GM19468 (cell line): ENCODE data around the gene COMMD8.
A peak's percentile ranks its signal among the peaks of the same experiment; 100 is the strongest.

Source experiments
- ATAC-seq: cut with Tn5 transposase; IDR thresholded peaks from one replicate; pipeline ENCODE4 v1.9.1; 2021; ENCODE audit warnings: mild to moderate bottlenecking, moderate library complexity, moderate number of reproducible peaks; ENCODE audit not compliant: unreplicated experiment; ENCODE audit errors: extremely low read depth

COMMD8 gene

DNA sequence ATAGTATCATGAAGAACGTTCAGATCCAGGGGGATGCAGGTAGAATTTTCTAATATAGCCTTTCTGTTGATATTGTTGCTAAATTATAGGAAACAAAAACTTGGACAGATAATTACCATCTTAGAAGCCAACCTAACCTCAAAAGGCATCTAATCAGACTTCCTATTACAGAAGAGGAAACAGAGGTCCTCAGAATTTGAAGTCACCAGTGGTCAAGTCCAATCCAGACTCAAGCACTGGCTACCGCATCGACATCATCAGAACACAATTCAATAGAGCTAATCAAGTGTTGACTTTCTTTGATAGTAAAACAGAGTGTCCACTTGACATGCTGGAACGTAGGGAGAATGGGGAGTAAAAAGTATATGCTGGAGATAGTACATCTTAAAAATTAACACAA lies 11.3 kb upstream of the COMMD8 start:
- no peak for ATAC-seq

DNA sequence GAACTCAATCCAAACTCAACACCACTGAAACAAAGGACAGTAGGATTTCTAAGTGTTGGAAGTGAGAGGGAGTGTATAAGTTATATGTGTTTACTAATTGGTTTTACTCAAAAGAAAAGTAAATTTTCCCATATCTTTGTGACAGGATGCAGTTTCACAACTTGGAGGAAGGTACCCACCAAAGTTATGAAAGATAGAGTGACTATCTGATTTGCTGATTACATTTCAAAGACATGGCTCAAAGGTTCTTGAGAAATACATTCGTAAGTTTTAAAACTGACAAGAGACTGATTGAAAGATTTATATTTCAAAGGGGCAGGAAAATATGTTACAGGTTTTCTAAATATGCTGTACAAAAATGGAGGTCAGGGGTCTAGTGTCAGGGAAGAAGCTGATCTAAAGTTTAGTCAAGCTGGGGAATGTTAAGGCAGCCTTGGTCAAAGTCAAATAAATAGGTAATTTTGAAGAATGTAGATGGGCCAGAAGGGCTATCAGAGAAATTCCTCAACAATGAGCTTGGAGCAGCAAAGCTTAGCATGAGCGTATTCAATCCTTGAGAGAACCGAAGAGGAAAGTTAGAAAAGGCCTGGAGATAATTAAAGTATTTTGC lies 9.7 kb upstream of the COMMD8 start:
- ATAC-seq: no peak

DNA sequence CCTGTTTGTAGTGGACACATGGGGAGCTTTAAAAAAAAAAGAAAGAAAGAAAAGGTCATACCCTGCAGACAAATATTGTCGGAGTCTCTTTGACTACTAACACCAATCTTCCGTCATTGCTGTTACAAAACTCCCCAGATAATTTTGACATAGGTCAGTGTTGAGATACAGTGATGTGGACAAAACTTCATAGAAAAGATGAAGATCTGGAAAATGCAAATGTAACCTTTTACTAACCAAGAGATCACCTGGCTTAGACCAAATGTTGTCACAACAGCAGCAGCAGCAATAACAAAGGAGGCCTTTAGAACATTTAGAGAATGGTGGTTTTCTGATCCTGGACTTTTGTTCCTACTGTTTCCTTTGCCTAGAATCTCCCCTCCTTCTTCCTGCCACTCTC lies 8.1 kb upstream of the COMMD8 start:
- no peak for ATAC-seq

DNA sequence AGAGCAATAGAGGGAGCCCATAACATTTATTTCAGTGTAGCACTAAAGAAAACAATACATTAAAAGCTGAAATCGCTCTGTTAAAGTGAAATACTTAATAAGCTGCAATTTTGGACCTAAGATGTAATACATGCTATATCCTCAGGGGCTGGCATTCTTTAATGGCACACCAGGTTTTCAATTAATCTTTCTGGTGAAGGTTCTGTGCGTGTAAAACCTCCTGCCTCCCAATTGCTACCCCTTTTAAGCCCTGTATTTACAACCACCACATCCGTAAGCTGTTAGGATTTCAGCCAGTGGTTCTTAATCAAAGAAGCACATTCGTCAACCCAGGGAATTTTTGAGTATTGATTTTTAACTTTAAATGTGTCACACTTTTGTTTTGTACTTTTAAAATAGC lies 7.6 kb upstream of the COMMD8 start:
- ATAC-seq: no peak

DNA sequence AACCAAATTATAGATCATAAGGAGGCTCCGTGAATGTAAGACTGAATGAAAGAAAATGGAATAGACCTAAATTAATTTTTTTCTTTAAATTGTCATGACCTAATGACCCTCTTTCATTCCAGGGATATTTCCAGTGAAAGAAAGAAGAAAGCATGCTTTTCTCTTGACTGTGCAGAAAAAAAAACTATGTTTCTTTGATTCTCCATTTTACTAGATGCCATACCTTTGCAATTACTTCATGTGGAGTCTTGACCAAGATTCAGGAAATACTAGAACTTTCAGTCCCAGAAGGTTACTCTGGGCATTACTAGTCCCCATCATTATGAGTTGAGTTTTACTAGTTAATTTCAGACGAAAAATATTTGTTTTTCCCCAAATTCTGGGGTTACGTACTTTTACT lies 6.4 kb upstream of the COMMD8 start:
- ATAC-seq: no peak

DNA sequence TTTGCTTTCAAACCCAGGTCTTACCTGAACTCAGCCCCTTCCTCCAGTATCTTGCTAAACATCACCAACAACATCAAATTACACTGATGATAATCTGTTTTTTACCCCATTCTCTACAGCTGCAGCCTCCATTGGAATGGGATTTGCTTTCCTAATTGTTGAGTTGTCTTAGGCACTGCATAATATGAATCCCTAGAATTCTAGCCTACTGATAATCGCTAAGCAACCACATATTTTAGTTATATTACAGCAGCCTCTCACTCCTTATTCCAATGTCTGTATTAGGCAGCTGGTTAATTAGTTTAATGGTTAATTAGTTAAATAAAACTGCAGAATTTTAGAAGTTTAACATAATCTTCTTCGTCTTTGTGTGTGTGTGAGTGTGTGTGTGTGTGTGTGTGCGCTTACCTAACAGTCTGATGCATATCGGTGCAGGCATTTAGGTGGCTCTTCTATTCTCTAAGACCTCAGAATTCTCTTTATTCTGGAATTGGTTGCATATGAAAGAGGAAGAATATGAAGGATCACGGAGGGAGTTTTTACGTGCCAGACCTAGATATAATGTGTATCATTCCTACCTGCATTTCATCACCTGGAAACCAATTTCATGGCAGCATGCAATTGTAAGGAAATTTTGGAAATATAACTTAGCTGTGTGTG lies 5.3 kb upstream of the COMMD8 start:
- no peak for ATAC-seq

DNA sequence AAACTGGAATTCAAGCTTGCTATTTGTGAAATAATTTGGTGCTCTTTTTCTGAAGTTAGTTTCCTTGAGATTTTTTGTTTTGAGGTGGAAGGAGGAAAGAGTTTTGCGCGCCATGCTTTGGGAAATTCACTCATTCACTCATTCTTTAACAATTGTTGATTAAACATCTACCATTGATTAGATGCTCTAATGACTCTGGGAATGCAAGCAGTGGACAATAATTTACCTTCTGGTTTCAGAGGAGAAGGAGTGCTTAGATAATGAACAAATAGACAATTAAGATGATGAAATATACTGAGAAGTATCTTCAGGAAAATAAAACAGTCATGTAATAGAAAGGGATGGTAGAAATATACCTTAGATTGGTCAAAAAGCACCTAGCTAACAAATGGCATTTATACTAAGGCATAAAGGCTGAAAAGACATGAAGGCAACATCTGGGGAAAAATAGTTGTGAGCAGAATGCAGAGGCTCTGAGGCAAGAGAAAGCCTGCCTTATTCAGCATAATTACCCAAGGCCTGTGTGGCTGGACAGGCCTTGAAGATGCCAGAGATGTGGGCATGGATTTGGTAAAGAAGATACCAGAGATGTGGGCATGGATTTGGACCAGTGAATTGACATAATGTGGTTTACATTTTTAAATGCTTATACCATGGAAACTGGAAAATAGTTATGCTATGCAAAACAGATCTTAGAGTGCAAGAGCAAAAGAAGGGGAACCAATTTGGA lies 2.7 kb upstream of the COMMD8 start:
- no peak for ATAC-seq

DNA sequence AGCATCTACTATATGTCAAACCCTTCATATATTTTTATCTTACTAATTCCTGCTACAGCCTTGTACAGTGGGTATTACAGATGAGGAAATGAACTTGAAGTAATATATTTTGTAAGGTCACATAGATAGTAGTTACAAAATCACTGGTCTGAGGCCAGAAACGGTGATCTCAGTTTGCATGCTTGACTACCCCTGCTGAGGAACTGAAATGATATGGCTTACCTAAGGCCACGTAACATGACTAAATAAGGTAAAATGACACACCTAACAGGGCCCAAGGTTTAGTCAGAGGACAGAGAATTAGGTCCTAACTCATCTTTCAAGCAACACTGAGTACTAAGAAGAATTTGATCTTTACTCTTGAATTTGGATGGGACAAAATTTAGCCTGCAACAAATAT lies 1.5 kb upstream of the COMMD8 start:
- ATAC-seq: no peak

DNA sequence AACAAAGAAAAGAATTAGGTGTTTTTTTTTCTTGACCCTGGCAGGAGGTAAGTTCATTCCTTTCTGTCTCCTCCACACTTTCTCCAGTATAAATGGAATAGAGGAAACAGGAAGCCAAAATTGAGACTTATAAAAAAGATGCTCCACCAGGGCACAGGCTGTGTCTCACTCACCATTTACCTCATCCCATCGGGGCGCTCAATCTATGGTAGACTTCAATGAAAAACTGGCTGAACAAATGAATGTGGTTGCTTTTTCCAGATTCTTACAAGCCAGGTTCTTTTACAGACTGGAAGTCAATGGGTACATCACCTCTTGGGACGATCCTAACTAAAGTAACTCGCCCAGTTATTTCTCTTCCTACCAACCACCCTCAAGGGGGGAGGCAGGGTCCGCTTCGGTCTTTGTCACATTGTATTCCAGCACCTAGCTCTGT lies 685 bp downstream of the COMMD8 start:
- no peak for ATAC-seq

DNA sequence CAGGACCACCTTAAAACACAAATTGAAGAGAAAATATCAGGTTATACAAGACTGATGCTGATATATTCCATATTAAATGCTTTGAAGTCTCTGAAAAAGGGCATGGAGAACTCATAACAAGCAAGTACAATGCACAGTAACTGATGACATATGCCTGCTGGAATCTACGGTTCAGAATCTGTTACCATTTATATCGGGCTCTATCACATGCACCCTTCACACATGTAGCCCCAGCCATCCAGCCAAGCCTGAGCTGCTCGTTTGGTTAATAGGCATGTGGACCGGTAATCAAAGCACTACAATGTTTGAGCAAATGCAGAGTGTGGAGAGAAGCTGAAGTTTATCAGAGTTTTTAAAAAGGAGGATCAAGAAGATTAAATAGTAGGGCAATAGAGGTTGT lies 11.8 kb downstream of the COMMD8 start:
- ATAC-seq: no peak

DNA sequence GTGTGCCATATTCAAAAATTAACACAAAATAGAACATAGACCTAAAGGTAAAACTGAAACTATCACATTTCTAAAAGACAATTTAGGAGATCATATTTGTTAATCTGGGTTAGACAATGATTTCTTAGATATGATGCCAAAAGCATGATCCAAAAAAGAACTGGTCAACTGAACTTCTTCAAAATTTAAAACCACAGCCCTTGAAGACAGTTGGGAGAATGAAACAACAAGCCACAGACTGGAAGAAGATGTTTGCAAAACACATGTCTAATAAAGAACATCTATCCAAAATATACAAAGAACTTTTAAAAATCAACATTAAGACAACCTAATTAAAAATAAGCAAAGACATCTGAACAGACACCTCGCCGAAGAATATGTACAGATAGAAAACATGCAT lies 19.5 kb downstream of the COMMD8 start:
- no peak for ATAC-seq

DNA sequence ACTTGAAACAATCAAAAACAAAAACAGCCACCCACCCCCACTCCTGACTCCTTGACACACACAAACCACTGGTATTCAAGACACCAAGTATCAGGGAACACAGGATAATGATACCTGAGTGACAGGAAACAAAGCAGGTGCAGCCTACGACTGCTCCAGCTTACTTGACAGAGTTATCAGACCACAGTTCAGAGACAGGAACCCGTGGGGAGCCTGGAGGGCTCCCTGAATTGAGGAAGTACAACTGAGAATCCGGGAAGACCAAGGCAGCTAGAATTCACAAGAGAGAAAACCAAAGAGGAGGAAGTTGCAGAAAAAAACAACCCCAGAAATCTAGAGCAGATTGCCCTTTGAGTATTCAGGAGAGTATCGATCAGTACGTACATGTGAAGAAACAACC lies 20.5 kb downstream of the COMMD8 start:
- ATAC-seq: peak; percentile 63

DNA sequence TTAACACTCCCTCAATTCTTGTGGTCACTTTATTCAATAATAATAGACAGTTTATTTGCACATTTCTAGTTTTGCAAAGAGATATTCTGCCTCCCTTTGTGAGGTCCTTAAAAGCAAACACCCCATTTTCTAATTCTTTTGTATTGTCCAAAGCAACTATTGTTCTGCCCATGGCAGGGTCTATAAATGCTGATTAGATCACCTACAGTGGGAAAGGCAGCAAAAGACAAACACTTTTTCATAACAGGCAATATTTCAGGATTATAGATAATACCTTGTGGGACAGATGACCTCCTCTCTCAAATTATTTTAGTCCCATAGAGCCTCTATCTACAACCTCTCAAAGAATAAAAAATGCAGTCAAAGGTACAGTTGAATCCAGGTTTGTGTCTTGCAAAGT lies 28.6 kb downstream of the COMMD8 start:
- ATAC-seq: no peak

DNA sequence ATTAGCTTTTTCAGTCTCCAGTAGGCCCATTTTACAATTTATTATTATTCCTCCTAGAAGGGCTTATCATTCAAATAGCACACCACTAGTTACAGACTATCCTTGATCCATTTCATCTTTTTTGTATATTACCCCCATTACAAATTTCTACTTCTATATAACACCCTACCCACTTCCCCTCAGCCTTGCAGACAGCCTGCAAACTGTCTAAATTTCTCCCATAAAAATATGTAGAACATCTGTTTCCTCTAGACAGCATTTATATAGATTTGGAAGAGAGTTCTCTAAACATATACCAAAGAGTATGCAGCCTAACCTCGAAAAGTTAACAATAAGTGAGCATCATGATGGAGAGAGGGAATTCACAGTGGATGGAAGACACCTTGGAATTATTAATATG lies 30.8 kb downstream of the COMMD8 start:
- ATAC-seq: no peak

DNA sequence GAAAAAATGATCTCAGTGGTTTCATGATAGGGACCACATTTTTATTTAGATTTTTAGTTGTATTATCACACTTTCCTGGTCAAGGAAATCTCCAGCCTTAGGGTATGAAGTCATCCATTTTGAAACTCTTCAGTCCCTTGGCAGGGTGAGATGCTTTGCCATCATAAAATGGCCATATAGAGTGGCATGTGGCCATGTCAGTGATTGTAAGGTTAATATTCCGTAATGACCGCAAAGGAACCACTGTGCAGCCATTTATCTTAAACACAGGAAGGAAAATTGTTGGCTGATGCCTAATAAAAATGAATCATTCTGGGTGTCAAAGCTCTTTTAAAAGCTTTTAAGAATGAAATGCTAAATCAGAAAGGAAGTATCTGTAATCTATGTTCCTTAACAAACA lies 35.6 kb downstream of the COMMD8 start:
- ATAC-seq: no peak

DNA sequence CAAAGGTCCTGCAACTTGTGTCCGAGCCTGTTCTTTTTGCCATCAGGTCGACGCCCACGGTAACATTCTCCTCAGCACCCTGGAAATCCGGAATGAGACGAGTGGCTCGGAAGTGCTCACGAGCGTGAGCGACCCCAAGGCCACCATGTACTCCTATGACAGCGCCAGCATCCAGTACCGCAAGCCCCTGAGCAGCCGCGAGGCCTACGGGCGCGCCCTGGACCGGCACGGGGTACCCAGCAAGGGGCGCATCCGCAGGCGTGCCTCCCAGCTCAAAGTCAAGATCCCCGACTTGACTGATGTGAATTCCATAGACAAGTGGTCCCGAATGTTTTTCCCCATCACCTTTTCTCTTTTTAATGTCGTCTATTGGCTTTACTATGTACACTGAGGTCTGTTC lies 37.9 kb downstream of the COMMD8 start:
- ATAC-seq: no peak

DNA sequence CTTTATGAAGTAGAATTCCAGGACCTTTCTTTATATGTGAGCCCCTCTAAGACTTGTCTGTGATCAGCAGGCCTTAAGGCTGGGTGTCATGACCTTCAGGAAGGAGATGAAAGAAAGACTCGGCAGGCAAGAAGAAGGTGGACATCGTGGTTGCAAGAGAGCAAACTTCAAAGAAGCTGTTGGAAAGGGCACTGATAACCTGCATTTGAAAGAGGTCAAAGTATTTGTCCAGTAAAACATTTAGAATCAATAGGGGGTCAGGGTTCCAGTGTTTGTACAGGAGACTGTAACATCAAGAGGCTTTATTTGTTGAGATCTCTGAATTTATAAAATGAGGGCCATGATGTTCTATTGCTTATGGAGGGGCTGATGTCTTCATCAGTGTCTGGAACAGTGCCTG lies 44.2 kb downstream of the COMMD8 start:
- no peak for ATAC-seq

DNA sequence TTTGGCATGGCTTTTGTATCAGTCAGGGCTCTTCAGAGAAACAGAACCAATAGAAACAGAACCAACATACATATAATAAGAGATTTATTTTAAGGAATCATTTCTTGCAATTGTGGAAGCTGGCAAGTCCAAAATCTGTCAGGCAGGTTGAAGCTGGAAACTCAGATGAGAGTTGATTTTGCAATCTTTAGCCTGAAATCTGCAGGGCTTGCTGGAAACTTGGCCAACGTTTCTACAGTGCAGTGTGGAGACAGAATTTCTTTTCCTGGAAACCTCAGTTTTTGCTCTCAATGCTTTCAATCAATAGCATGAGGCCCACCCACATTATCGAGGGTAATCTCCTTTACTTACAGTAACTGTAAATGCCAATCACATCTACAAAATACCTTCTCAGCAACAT lies 45.4 kb downstream of the COMMD8 start:
- no peak for ATAC-seq

DNA sequence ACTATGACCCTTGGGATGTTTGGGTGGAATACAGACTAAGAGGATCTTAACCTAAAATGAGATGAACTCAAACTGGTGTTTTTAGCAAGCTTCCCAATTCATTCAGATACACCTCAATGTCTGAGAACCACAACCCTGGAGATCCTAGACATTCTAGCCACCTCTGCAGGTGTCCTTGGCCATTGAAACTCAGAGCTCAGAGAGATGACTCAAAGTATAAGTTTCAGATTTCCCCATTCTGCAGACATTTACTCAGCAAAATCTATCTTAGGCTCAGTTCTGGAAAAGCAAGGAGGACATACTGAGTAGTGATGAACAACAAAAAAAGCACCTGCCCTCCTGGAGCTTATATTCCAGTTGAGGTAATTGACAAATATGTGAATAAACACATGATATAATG lies 47.8 kb downstream of the COMMD8 start:
- no peak for ATAC-seq

DNA sequence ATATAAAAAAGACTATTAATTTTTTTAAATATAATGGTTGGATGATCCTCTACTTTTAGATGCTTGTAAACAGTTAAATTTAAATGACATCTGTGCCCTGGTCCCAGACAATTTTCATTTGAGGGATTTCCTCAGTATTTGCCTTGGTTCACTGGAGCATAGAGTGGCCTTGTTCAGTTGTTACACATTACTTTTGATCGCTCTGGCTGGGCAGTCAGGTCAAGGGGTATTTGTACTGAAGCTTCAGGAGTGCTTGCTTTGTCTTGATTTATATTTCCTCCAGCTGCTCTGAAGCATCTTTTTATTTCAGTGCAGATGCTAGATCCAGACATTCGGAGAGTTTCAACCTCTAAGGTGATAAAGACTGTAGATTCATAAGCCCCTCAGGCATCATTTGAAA lies 50.0 kb downstream of the COMMD8 start:
- no peak for ATAC-seq

DNA sequence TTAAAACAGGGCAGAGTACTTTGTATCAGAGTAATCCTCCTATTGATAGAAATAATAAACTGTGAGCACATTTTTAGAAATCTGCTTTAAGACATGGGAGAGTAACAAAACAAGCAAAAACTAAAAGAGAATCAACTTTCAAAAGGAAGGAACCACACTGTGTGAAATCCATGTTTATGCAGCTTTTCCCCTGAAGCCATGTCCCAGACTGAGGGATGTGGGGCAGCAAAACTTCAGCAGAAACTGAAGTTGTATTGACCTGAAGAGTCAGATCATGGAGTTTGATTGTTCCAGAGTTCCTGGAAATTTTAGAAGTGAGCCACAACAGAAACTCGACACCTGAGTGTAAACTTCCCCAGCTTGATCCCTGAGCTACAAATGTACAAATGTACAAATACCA lies 53.2 kb downstream of the COMMD8 start:
- ATAC-seq: no peak

DNA sequence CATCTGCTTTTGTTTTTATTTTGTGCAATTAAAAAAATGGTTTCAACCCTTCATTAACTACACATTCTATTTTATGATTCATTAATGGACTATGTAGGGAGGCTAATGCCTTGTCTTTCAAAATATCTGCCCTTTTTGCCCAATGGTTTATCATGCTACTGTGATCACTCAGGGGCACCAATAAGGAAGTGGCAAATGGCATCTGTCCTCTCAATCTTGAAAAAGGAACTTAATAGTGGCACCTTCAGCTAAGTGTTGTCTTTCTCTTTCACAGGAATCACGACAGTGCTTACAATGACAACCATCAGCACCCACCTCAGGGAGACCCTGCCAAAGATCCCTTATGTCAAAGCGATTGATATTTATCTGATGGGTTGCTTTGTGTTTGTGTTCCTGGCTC lies 57.1 kb downstream of the COMMD8 start:
- no peak for ATAC-seq
